ENCODE results near the gene RAPGEF6. TPM values are rescaled to one million over a fixed set of nuclear protein-coding genes. Genes with fewer than 3 reads are reported as not detected.

Gene RAPGEF6
- polyA plus RNA-seq, 1 donor from 2014 or later, result 121 TPM

DNA sequence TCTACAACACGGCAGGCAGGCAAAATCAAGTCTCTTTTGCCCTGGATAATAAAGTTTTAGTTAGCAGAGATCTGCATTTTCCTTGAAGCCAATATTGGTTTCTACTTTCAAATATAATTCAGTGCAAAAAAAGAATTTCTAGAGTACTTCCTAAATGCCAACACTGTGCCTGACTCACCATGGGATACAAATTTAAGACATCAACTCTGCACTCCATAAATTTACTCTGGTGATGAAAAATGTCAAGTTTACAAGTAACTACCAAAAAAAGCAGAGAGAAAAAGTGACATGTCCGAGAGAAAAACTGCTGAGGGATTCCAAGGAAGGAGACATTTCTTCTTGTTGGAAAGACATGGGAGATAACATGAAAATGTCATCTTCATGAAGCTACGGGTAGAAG is 119.7 kb downstream of the RAPGEF6 start:
- H3F3A ChIP-seq (ENCODE audit: insufficient read depth, low read length, poor library complexity, severe bottlenecking), result no peaks in the 10 kb centered on the region
- H3K27ac ChIP-seq (ENCODE audit: low read length), result no peak overlapping the region

DNA sequence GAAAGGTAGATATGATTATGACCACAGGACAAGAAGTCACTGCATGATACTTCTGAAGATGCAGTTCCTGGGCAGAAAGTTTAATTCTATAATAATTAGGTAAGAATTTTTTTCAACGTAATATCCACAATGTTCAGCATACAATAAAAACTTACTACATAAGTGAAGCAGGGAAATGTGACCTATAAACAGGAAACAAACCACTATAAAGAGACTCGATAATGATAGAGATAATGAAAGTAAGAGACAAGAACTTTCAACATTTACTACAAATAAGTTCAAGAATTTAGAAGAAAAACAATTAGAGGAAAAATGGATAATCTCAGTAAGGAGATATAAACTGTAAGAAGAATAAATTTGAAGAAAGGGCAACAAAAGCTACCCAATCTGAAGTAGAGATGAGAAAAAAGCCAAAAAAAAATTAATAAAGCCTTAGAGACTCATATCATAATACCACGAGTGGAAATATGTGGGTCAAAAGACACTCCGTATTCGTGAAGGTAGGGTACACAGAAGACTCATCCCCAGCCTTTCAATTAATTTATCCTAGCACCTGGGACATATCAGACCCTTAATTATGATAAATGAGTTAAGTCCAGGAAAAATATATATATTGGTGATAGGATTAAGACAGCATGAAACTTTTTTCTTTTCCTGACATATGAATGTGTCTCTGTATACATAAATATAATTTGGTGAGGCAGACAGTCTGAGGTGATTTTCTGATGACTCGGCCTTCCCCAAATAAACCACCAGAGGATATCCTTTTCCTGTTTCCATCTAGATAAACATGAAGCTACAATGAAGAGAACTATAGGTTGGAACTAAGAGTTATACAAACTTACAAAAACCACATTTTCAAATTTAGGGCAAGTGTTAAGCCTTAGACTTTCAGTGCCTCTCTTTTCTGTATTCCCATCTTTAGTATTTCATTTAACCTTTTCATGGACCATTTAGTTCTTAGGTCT is 120.4 kb downstream of the RAPGEF6 start:
- H3K27ac ChIP-seq (ENCODE audit: low read length), result no peak overlapping the region
- H3K9me2 ChIP-seq (ENCODE audit: insufficient read depth, low read length), result no peaks in the 10 kb centered on the region
- no peaks in the 10 kb centered on the region for H4K20me1 ChIP-seq (ENCODE audit: insufficient read depth)
- no peaks in the 10 kb centered on the region for H3K27me3 ChIP-seq (ENCODE audit: insufficient read depth, low read depth, low read length)
- no peak overlapping the region for H3K4me3 ChIP-seq (ENCODE audit: low read length)
- no peaks in the 10 kb centered on the region for H3K79me2 ChIP-seq (replicated peaks; ENCODE audit: insufficient read depth, low read length)
- peaks cover 4% of the 10 kb centered on the region for H3K36me3 ChIP-seq (ENCODE audit: insufficient read depth, low read length)
- no peak overlapping the region for H3K9ac ChIP-seq (ENCODE audit: low read length)
- TF ChIP-seq EZH2 (IDR thresholded peaks at IDR 0.05; ENCODE audit: borderline replicate concordance, insufficient read depth, low read length, poor library complexity, severe bottlenecking) (no peak), RAD21 (conservative IDR thresholded peaks at IDR 0.05) (no peak), POLR2AphosphoS5 (IDR thresholded peaks at IDR 0.05) (no peak), SMC3 (conservative IDR thresholded peaks at IDR 0.05; ENCODE audit: poor library complexity) (no peak)
- TF ChIP-seq, protein P1, sequence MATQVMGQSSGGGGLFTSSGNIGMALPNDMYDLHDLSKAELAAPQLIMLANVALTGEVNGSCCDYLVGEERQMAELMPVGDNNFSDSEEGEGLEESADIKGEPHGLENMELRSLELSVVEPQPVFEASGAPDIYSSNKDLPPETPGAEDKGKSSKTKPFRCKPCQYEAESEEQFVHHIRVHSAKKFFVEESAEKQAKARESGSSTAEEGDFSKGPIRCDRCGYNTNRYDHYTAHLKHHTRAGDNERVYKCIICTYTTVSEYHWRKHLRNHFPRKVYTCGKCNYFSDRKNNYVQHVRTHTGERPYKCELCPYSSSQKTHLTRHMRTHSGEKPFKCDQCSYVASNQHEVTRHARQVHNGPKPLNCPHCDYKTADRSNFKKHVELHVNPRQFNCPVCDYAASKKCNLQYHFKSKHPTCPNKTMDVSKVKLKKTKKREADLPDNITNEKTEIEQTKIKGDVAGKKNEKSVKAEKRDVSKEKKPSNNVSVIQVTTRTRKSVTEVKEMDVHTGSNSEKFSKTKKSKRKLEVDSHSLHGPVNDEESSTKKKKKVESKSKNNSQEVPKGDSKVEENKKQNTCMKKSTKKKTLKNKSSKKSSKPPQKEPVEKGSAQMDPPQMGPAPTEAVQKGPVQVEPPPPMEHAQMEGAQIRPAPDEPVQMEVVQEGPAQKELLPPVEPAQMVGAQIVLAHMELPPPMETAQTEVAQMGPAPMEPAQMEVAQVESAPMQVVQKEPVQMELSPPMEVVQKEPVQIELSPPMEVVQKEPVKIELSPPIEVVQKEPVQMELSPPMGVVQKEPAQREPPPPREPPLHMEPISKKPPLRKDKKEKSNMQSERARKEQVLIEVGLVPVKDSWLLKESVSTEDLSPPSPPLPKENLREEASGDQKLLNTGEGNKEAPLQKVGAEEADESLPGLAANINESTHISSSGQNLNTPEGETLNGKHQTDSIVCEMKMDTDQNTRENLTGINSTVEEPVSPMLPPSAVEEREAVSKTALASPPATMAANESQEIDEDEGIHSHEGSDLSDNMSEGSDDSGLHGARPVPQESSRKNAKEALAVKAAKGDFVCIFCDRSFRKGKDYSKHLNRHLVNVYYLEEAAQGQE (IDR thresholded peaks at IDR 0.05; ENCODE audit: borderline replicate concordance), result no peak
- no peak overlapping the region for H2AFZ ChIP-seq (ENCODE audit: low read depth, low read length)
- no peaks in the 10 kb centered on the region for H3K9me3 ChIP-seq (ENCODE audit: low read length)
- no peak overlapping the region for H3K4me2 ChIP-seq (ENCODE audit: low read length)
- no peaks in the 10 kb centered on the region for H3F3A ChIP-seq (ENCODE audit: insufficient read depth, low read length, poor library complexity, severe bottlenecking)

More for the DNA sequence above, 119.7 kb downstream of the RAPGEF6 start:
- no peaks in the 10 kb centered on the region for H3K79me2 ChIP-seq (replicated peaks; ENCODE audit: insufficient read depth, low read length)
- no peaks in the 10 kb centered on the region for H3K9me2 ChIP-seq (ENCODE audit: insufficient read depth, low read length)
- H3K27me3 ChIP-seq (ENCODE audit: insufficient read depth, low read depth, low read length), result no peaks in the 10 kb centered on the region
- TF ChIP-seq SMC3 (conservative IDR thresholded peaks at IDR 0.05; ENCODE audit: poor library complexity) (no peak), MXI1 (conservative IDR thresholded peaks at IDR 0.05; ENCODE audit: poor library complexity, severe bottlenecking) (no peak), EP300 (conservative IDR thresholded peaks at IDR 0.05; ENCODE audit: poor library complexity, severe bottlenecking) (no peak), TAF1 (IDR thresholded peaks at IDR 0.05; ENCODE audit: low read depth) (no peak), RAD21 (conservative IDR thresholded peaks at IDR 0.05) (no peak), POLR2AphosphoS5 (IDR thresholded peaks at IDR 0.05) (no peak), EZH2 (IDR thresholded peaks at IDR 0.05; ENCODE audit: borderline replicate concordance, insufficient read depth, low read length, poor library complexity, severe bottlenecking) (no peak)
- TF ChIP-seq, protein P2, sequence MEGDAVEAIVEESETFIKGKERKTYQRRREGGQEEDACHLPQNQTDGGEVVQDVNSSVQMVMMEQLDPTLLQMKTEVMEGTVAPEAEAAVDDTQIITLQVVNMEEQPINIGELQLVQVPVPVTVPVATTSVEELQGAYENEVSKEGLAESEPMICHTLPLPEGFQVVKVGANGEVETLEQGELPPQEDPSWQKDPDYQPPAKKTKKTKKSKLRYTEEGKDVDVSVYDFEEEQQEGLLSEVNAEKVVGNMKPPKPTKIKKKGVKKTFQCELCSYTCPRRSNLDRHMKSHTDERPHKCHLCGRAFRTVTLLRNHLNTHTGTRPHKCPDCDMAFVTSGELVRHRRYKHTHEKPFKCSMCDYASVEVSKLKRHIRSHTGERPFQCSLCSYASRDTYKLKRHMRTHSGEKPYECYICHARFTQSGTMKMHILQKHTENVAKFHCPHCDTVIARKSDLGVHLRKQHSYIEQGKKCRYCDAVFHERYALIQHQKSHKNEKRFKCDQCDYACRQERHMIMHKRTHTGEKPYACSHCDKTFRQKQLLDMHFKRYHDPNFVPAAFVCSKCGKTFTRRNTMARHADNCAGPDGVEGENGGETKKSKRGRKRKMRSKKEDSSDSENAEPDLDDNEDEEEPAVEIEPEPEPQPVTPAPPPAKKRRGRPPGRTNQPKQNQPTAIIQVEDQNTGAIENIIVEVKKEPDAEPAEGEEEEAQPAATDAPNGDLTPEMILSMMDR (IDR thresholded peaks at IDR 0.05; ENCODE audit: poor library complexity, severe bottlenecking), result no peak
- TF ChIP-seq, protein P1 (IDR thresholded peaks at IDR 0.05; ENCODE audit: borderline replicate concordance), result no peak
- H2AFZ ChIP-seq (ENCODE audit: low read depth, low read length), result no peak overlapping the region
- H3K4me2 ChIP-seq (ENCODE audit: low read length), result no peak overlapping the region
- H4K20me1 ChIP-seq (ENCODE audit: insufficient read depth), result no peaks in the 10 kb centered on the region
- no peak overlapping the region for H3K4me3 ChIP-seq (ENCODE audit: low read length)
- no peaks in the 10 kb centered on the region for H3K9me3 ChIP-seq (ENCODE audit: low read length)
- H3K9ac ChIP-seq (ENCODE audit: low read length), result no peak overlapping the region
- peaks cover 3% of the 10 kb centered on the region for H3K36me3 ChIP-seq (ENCODE audit: insufficient read depth, low read length)

Measured in neural cell (in vitro differentiated cells).